ENCODE measurements around the gene HYAL2. TPM values are rescaled to one million over a fixed set of nuclear protein-coding genes. Genes with fewer than 3 reads are reported as not detected.
A peak's percentile ranks its signal among the peaks of the same experiment; 100 is the strongest.

The HYAL2 gene
- total and polyA plus RNA-seq, 2 of the 8 experiments (the other 6 are each of a cell fraction or from before 2014, with no cell fraction given): 51.9 to 176 TPM

DNA sequence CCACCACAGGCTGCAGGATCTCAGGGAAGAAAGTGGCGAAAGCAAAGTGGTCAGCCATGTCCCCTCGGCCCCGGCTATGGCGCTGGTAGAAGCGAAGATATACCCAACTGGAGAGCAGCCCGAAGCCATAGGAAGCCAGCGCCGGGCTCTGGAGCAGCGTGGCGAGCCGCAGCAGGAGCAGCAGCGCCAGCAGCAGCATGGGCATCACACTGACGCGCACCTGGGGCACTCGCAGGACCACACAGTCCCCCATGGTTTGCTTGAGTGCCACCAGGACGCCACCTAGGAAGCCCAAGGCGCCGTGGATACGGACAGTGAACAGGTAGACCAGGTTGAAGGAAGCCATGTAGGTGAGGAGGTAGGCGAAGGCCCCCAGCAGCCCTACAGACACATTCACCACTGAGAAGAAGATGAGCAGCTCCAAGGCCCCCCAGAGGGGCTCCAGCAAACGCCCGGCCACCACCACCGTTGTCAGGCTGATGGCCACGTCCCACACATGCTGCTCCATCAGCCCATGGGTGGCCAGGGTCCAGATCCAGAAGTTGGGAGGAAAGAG is 35.9 kb upstream of the HYAL2 start:
- Histone ChIP-seq H3K9ac (replicated peaks in 1 of 4; ENCODE audit: extremely low read depth in 1 of 4, low read depth in 3 of 4, low read length in 3 of 4) (peak overlapping the region; percentile 36 to 88 (median 70); a peak in 5 of 7 replicates), H3K79me2 (ENCODE audit: control insufficient read depth in 1 of 2, insufficient read depth in 2 of 2, low read length in 2 of 2) (peaks cover 0 to 26% of the 10 kb centered on the region in 2 experiments; a peak in 2 of 4 replicates)
- TF ChIP-seq FOSL1 (IDR thresholded peaks at IDR 0.05; ENCODE audit: insufficient read depth, low read depth, low read length) (no peak), KDM5A (IDR thresholded peaks at IDR 0.05; ENCODE audit: low read length) (no peak), SIN3A (conservative IDR thresholded peaks at IDR 0.05 in 1 of 2, IDR thresholded peaks at IDR 0.05 in 1 of 2; ENCODE audit: low read depth in 1 of 2, low read length in 2 of 2) (no peak), YY1 (IDR thresholded peaks at IDR 0.05; ENCODE audit: low read depth, low read length) (no peak), CBX8 (IDR thresholded peaks at IDR 0.05; ENCODE audit: borderline replicate concordance, low read depth, low read length) (no peak), KDM1A (IDR thresholded peaks at IDR 0.05; ENCODE audit: borderline replicate concordance, low read length) (no peak), SIX5 (IDR thresholded peaks at IDR 0.05; ENCODE audit: low read depth, low read length) (no peak)
- TF ChIP-seq, protein P1, sequence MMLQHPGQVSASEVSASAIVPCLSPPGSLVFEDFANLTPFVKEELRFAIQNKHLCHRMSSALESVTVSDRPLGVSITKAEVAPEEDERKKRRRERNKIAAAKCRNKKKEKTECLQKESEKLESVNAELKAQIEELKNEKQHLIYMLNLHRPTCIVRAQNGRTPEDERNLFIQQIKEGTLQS (IDR thresholded peaks at IDR 0.05; ENCODE audit: insufficient read depth, low read depth, low read length): no peak
- TF ChIP-seq, protein P2, sequence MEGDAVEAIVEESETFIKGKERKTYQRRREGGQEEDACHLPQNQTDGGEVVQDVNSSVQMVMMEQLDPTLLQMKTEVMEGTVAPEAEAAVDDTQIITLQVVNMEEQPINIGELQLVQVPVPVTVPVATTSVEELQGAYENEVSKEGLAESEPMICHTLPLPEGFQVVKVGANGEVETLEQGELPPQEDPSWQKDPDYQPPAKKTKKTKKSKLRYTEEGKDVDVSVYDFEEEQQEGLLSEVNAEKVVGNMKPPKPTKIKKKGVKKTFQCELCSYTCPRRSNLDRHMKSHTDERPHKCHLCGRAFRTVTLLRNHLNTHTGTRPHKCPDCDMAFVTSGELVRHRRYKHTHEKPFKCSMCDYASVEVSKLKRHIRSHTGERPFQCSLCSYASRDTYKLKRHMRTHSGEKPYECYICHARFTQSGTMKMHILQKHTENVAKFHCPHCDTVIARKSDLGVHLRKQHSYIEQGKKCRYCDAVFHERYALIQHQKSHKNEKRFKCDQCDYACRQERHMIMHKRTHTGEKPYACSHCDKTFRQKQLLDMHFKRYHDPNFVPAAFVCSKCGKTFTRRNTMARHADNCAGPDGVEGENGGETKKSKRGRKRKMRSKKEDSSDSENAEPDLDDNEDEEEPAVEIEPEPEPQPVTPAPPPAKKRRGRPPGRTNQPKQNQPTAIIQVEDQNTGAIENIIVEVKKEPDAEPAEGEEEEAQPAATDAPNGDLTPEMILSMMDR (IDR thresholded peaks at IDR 0.05; ENCODE audit: control extremely low read depth in 1 of 3, insufficient read depth in 1 of 3, low read depth in 1 of 3, low read length in 3 of 3): no peak

More for the DNA sequence above, 35.9 kb upstream of the HYAL2 start:
- ChIA-PET POLR2A (ENCODE audit: partially characterized antibody) (interaction anchor here (2.0 kb wide), 1 partner anchor 11 kb away, joined by 6 read pairs; no protein-coding TSS in a partner anchor), CTCF (ENCODE audit: partially characterized antibody) (interaction anchor here (1.1 to 6.6 kb wide), 4 partner anchors 11 to 186 kb away, joined by 4 to 47 read pairs (median 22); partner anchors contain the start of gene ZMYND10)
- Histone ChIP-seq H4K8ac (ENCODE audit: extremely low read depth, insufficient read depth, low read length) (peak overlapping the region; percentile 36), H4K91ac (replicated peaks; ENCODE audit: insufficient read length, low read length) (no peak overlapping the region), H3K36me3 (ENCODE audit: control insufficient read depth in 2 of 4, insufficient read depth in 4 of 4, low read length in 3 of 4) (peaks cover 3 to 10% (median 5%) of the 10 kb centered on the region in 4 experiments; a peak in 5 of 8 replicates), H3K14ac (ENCODE audit: insufficient read length) (no peak overlapping the region), H3K27me3 (replicated peaks in 1 of 4; ENCODE audit: control insufficient read depth in 3 of 4, extremely low read depth in 1 of 4, insufficient read depth in 3 of 4, low read length in 3 of 4) (no peaks in the 10 kb centered on the region; a peak in 1 of 7 replicates), H3K4me2 (ENCODE audit: insufficient read depth in 1 of 2, low read depth in 2 of 2, low read length in 2 of 2) (peak overlapping the region; percentile 72 to 87), H3K23ac (ENCODE audit: insufficient read length) (no peak overlapping the region), H4K20me1 (replicated peaks in 1 of 2; ENCODE audit: control insufficient read depth in 1 of 2, insufficient read depth in 2 of 2, low read length in 2 of 2) (peaks cover 9 to 24% of the 10 kb centered on the region in 2 experiments), H4K5ac (ENCODE audit: insufficient read length, low read depth, low read length) (no peak overlapping the region), H3K18ac (ENCODE audit: extremely low read depth, low read length) (no peak overlapping the region), H2BK12ac (ENCODE audit: low read depth, low read length) (no peak overlapping the region), H2AFZ (ENCODE audit: low read length) (no peak overlapping the region), H2BK20ac (ENCODE audit: low read length) (no peak overlapping the region), H2BK120ac (replicated peaks; ENCODE audit: low read depth, low read length) (no peak overlapping the region), H2AK5ac (ENCODE audit: low read depth, low read length) (no peak overlapping the region), H3K79me1 (ENCODE audit: low read depth, low read length) (peaks cover 16% of the 10 kb centered on the region), H3K27ac (ENCODE audit: low read depth, low read length) (no peak overlapping the region), H3K23me2 (ENCODE audit: low read depth, low read length) (peaks cover 10% of the 10 kb centered on the region; the same call in 1 of the 2 replicates), H3K4me3 (ENCODE audit: extremely low read depth in 1 of 4, insufficient read depth in 2 of 4, low read depth in 3 of 4, low read length in 4 of 4) (peak overlapping the region; percentile 75 to 85 (median 83)), H2BK5ac (ENCODE audit: low read depth, low read length) (no peak overlapping the region), H3K4me1 (replicated peaks in 1 of 4; ENCODE audit: control insufficient read depth in 3 of 4, insufficient read depth in 4 of 4, low read length in 3 of 4) (peaks cover 0 to 16% (median 8%) of the 10 kb centered on the region in 4 experiments; a peak in 6 of 7 replicates), H3K9me3 (ENCODE audit: insufficient read depth in 2 of 2, low read depth in 1 of 2, low read length in 1 of 2) (no peaks in the 10 kb centered on the region), H3K4ac (replicated peaks; ENCODE audit: insufficient read length, low read depth, low read length) (no peak overlapping the region), H2BK15ac (ENCODE audit: low read length) (no peak overlapping the region), H3K56ac (replicated peaks; ENCODE audit: insufficient read length, low read depth, low read length) (no peak overlapping the region)
- no peak for DNase-seq (ENCODE audit: low read depth in 1 of 2, low spot score in 2 of 2)
- 89% methylated on average over 24 of the region's 24 CpGs; no CpG with 5 or more reads in 1 of the 2 experiments for WGBS, 2 experiments (ENCODE audit: extremely low coverage in 1 of 2, insufficient coverage in 1 of 2, insufficient read length in 1 of 2, insufficient replicate concordance in 2 of 2, low coverage in 1 of 2, low lambda C conversion rate in 2 of 2, missing lambda C conversion rate in 1 of 2)
- no peak for FAIRE-seq
